ENCODE results near the gene ZNF207. TPM values are rescaled to one million over a fixed set of nuclear protein-coding genes. Genes with fewer than 3 reads are reported as not detected.

Gene ZNF207
- total RNA-seq (ENCODE audit: low replicate concordance) = 54.5 and 77.2 TPM in 2 replicates

GRCh38 chr17:32349854-32350665, at the start of gene ZNF207:
Gene ZNF207, plus strand, starts transcription at chr17:32350157. Its CDS starts 129 bp downstream, at chr17:32350286.

GRCh38 chr17:32341857-32342602, 7.9 kb upstream of the ZNF207 start, which contains the start of gene C17orf75:
Gene C17orf75, minus strand, starts transcription at chr17:32342173. Its CDS starts 34 bp downstream, at chr17:32342139.

Other genes with a start within 250 kb of the ZNF207 start
- gene RHOT1, start 207.7 kb upstream of the ZNF207 start, total RNA-seq (ENCODE audit: low replicate concordance) = 23.8 and 26.1 TPM in 2 replicates
- under 0.01 and 0.12 TPM in 2 replicates for gene RHBDL3, start 84.3 kb upstream of the ZNF207 start, total RNA-seq (ENCODE audit: low replicate concordance)
- gene C17orf75, start 8.0 kb upstream of the ZNF207 start, total RNA-seq (ENCODE audit: low replicate concordance) = 14.0 and 25.3 TPM in 2 replicates
- 57.4 and 91.7 TPM in 2 replicates for gene PSMD11, start 94.4 kb downstream of the ZNF207 start, total RNA-seq (ENCODE audit: low replicate concordance)
- 0.35 and 0.75 TPM in 2 replicates for gene CDK5R1, start 136.8 kb downstream of the ZNF207 start, total RNA-seq (ENCODE audit: low replicate concordance)

Measured in smooth muscle cell of the coronary artery (primary cell).